Measurements from ENCODE around the gene FTSJ1. TPM values are rescaled to one million over a fixed set of nuclear protein-coding genes. Genes with fewer than 3 reads are reported as not detected.

Gene FTSJ1
- total and polyA plus RNA-seq, 2 of the 8 experiments (the other 6 are each of a cell fraction or from before 2014, with no cell fraction given), result 62.4 to 80.4 TPM

- TF ChIP-seq, protein P1, sequence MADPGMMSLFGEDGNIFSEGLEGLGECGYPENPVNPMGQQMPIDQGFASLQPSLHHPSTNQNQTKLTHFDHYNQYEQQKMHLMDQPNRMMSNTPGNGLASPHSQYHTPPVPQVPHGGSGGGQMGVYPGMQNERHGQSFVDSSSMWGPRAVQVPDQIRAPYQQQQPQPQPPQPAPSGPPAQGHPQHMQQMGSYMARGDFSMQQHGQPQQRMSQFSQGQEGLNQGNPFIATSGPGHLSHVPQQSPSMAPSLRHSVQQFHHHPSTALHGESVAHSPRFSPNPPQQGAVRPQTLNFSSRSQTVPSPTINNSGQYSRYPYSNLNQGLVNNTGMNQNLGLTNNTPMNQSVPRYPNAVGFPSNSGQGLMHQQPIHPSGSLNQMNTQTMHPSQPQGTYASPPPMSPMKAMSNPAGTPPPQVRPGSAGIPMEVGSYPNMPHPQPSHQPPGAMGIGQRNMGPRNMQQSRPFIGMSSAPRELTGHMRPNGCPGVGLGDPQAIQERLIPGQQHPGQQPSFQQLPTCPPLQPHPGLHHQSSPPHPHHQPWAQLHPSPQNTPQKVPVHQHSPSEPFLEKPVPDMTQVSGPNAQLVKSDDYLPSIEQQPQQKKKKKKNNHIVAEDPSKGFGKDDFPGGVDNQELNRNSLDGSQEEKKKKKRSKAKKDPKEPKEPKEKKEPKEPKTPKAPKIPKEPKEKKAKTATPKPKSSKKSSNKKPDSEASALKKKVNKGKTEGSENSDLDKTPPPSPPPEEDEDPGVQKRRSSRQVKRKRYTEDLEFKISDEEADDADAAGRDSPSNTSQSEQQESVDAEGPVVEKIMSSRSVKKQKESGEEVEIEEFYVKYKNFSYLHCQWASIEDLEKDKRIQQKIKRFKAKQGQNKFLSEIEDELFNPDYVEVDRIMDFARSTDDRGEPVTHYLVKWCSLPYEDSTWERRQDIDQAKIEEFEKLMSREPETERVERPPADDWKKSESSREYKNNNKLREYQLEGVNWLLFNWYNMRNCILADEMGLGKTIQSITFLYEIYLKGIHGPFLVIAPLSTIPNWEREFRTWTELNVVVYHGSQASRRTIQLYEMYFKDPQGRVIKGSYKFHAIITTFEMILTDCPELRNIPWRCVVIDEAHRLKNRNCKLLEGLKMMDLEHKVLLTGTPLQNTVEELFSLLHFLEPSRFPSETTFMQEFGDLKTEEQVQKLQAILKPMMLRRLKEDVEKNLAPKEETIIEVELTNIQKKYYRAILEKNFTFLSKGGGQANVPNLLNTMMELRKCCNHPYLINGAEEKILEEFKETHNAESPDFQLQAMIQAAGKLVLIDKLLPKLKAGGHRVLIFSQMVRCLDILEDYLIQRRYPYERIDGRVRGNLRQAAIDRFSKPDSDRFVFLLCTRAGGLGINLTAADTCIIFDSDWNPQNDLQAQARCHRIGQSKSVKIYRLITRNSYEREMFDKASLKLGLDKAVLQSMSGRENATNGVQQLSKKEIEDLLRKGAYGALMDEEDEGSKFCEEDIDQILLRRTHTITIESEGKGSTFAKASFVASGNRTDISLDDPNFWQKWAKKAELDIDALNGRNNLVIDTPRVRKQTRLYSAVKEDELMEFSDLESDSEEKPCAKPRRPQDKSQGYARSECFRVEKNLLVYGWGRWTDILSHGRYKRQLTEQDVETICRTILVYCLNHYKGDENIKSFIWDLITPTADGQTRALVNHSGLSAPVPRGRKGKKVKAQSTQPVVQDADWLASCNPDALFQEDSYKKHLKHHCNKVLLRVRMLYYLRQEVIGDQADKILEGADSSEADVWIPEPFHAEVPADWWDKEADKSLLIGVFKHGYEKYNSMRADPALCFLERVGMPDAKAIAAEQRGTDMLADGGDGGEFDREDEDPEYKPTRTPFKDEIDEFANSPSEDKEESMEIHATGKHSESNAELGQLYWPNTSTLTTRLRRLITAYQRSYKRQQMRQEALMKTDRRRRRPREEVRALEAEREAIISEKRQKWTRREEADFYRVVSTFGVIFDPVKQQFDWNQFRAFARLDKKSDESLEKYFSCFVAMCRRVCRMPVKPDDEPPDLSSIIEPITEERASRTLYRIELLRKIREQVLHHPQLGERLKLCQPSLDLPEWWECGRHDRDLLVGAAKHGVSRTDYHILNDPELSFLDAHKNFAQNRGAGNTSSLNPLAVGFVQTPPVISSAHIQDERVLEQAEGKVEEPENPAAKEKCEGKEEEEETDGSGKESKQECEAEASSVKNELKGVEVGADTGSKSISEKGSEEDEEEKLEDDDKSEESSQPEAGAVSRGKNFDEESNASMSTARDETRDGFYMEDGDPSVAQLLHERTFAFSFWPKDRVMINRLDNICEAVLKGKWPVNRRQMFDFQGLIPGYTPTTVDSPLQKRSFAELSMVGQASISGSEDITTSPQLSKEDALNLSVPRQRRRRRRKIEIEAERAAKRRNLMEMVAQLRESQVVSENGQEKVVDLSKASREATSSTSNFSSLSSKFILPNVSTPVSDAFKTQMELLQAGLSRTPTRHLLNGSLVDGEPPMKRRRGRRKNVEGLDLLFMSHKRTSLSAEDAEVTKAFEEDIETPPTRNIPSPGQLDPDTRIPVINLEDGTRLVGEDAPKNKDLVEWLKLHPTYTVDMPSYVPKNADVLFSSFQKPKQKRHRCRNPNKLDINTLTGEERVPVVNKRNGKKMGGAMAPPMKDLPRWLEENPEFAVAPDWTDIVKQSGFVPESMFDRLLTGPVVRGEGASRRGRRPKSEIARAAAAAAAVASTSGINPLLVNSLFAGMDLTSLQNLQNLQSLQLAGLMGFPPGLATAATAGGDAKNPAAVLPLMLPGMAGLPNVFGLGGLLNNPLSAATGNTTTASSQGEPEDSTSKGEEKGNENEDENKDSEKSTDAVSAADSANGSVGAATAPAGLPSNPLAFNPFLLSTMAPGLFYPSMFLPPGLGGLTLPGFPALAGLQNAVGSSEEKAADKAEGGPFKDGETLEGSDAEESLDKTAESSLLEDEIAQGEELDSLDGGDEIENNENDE (IDR thresholded peaks at IDR 0.05; ENCODE audit: insufficient replicate concordance, low read length), result no peak
- TF ChIP-seq NRF1 (IDR thresholded peaks at IDR 0.05; ENCODE audit: low read depth, low read length) (no peak), CHD2 (IDR thresholded peaks at IDR 0.05; ENCODE audit: low read length) (no peak), SRF (IDR thresholded peaks at IDR 0.05; ENCODE audit: low read depth, low read length) (no peak), HDAC2 (IDR thresholded peaks at IDR 0.05; ENCODE audit: borderline replicate concordance in 1 of 2, low read depth in 2 of 2, low read length in 2 of 2) (no peak), RFX5 (IDR thresholded peaks at IDR 0.05; ENCODE audit: borderline replicate concordance, low read depth, low read length) (no peak), GTF2F1 (IDR thresholded peaks at IDR 0.05; ENCODE audit: borderline replicate concordance, low read depth, low read length) (no peak), RNF2 (IDR thresholded peaks at IDR 0.05; ENCODE audit: borderline replicate concordance, low read depth, low read length, missing control alignments, poor library complexity, severe bottlenecking) (no peak), RBBP5 (IDR thresholded peaks at IDR 0.05; ENCODE audit: borderline replicate concordance, low read depth, low read length) (no peak), HDAC6 (IDR thresholded peaks at IDR 0.05; ENCODE audit: low read depth, low read length) (no peak)
- TF ChIP-seq, protein P2, sequence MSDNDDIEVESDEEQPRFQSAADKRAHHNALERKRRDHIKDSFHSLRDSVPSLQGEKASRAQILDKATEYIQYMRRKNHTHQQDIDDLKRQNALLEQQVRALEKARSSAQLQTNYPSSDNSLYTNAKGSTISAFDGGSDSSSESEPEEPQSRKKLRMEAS (IDR thresholded peaks at IDR 0.05), result no peak
Measured at GRCh38 chrX:48476919-48477318, 920 bp downstream of the FTSJ1 start (continued).

Measured in H1 (cell line).